NCI-H1694 treated with DMSO at 0.1 percent for 48 hours (cell line): ENCODE measurements around the gene MRPL20.
"Not testable (repeated sequence)": the region's sequence is repeated elsewhere in the genome, so short reads cannot be mapped to it uniquely, and the experiment has no call there.

ENCODE experiments used
- DNase-seq: peaks from one replicate; lab custom pipeline; 2025; lab: John Stamatoyannopoulos, UW

Gene MRPL20

DNA sequence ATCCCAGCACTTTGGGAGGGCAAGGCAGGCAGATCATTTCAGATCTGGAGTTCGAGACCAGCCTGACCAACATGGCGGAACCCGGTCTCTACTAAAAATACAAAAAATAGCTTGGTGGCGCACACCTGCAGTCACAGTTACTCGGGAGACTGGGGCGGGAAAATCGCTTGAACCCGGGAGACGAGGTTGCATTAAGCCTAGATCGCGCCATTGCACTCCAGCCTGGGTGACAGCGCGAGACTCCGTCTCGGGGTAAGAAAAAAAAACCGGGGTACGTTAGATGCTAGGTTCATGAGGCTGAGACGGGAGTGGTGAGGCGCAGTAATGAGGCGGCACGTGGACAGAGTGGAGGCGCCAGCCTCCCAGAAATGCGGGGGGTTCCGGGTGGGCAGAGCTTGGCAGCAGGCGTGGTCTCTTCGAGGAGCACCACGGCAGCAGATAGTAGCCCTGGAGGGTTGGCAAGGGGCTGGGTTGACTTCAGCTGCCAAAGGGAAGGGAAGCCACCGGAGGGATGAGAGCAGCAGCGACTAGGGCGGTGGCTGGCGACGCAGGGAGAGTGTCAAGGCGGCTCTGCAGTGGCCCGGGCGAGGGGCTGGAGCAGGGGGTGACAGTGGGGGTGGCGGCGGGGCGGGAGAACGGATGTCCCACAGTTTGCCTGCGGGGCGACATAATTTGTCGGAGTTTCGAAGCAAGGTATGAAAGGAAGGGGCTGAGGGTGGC, 832 bp downstream of the MRPL20 start:
- DNase-seq, result no peak

DNA sequence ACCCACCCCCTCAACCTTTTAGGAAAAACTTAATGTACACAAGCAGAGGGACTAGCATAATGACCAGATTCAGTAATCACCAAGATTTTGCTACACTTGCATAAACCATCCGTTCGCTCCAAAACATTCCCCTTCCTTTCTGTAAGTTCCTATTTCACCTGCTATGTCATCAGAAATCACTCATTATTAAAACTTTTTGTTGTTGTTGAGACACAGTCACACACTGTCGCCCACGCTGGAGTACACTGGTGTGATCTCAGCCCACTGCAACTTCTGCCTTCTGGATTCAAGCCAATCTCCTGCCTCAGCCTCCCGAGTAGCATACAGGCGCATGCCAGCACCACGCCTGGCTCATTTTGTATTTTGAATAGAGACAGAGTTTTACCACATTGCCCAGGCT, 3.4 kb downstream of the MRPL20 start:
- DNase-seq, result no peak

- DNase-seq, result not testable (repeated sequence)
Measured at GRCh38 chr1:1402901-1403392, 4.1 kb downstream of the MRPL20 start.

DNA sequence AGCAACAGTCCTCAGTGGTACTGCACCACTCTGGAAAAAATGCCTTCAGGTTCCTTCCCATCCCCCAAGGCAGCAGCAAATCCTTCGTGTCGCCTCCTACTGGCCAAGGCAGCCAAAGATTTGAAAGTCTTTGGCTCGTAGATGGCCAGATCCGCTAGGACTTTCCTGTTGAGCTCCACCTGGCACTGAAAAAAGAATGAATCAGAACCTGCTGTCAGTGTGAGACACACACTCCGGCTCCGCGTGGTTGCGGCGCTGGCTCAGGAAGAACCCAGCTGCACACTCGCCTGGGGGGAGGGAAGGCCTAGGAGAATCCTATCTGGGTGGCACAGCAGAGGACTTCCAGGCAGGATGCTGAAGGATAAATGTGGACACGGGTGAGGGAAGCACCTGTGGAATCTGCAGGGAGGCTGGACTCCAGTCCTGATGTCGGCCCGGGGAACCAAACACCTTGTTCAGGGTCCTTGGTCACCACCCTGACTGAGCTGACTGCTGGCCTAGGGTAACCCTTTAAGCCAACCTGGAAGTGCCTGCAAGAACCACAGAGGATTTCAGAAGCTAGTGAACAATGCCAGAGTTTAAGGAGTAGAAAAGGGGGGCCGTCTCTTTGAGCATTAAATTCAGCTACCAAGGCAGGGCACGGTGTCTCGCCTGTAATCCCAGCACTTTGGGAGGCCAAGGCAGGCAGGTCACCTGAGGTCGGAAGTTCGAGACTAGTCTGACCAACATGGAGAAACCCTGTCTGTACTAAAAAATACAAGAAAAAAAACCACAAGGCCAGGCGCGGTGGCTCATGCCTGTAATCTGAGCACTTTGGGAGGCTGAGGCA, 4.8 kb downstream of the MRPL20 start:
- DNase-seq, result peak; percentile 8

DNA sequence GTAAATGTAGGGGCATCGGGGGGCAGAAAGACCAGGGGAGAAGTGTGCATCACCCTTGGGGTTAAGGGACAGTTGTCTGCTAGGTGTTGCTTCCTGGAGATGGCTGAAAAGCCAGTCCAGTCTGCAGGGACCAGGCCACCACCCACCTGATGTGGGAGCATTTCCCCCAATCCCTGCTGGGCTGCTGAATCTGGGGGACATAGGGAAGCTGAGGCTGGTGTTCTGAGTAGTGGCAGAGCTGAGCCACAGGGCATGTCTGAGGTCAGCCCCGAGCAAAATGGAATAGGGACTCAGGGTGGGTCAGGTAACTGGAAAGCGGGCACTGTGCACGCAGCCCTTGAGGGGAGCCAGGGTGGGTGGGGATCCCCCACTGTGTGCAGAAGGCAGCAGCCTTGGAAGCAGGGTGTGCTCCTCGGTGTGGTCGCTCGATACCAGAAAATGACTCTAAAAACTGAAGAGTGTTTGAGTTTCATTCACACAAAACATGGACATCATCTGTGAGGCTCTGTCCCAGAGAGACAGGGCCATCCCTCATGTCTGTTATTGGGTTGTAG, 5.6 kb downstream of the MRPL20 start:
- no peak for DNase-seq

DNA sequence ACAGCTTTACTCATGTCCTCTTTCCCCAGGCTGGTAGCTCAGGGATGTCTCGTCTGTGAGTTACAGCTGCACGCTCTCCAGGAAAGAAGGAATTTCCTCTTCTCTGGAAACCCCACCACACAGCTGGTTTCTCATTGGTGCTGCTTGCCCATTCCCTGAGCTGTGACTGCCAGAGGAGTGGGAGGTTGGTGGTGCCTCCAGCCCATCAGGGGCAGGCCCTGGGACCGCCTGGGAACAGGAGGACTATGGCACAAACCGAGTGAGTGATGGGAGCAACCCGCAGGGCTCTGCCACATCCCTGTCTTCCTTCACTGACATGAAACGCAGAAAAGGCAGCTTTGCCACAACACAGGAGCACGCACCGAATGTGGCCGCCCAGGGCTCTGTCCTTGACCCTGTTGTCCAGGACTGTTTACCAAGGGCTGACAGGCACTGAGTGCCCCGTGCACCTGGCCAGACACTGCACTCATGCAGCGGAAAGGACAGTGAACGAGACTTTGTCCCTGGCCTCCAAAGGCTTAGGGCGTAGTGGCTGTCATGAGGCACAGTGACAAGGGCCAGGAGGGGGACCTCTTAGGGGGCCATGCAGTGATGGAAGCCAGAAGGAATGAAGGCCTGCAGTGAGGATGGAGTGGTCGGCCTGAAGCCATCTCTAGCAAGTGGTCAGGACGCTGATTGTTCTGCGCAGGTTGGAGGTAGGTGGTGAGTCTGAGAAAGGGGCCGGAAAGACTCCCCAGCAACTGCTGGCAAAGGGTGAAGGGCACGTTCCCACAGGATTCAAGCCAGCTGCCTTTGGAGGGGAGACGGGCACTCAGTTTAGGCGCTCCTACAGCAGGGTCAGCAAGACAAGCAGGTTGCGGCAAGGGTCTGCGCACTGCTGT, 6.3 kb downstream of the MRPL20 start:
- DNase-seq, result no peak

DNA sequence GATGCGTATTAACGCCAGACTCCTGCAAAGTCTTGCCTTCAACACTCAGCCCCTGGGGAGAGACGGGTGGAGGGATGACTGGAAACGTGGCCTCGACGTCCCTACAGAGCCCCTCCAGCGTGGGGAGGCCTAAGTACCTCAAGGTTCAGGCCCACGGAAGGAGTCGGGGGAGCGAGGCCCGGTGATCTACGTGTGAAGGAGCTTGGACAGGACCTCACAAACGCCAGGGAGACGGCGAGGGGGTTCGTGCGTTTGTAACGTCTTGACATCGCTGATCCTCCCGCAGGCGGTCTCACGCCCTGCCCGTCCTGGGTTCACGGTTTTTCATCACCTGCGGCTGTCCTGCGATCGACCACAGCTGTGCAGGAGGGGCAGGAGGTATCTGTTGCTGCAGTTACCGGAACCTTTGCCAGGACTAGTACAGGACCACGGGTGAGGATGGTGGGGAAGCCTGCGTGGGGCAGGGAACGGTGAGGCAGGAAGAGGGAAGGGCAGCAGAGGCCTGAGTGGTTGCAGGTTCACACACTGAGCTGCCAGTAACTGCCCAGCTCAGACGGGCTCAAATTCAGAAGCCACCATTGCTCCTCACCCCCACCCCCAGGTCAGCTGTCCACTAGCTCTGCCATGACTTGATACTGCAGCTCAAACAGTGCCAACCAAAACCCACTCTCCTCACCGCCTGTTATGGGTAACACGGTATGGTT, 7.1 kb downstream of the MRPL20 start:
- no peak for DNase-seq

DNA sequence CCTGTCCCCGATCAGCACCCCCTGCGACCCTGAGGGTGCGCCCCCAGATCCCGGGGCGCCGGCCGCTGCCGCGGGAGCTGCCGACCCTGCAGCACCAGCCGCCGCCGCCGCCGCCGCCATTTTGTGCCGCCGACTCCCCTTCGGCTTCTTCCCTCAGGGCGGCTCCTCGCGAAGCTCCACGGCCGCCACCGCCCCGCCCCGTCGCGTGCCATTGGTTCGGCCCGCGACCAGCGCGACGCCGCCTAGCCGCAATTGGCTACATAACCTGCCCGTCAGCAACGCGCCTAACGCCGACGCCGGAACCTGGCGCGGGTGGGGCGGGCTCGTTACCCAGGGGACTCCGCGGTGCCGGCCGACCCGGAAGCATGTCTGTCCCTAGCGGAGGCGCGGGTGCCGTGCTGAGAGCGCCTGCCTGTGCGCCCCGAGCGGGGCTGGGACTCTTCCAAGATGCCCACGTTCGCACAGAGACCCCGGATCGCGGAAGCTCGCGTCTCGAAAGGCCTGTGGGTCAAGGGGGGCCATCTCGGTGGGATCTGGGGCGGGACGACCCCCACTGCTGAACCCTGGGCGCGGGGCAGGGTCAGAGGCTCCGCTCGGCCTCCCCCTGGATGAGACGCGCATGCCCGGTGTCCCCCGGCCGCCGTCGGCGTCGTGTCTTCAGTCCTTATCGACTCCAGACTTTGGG, 7.8 kb downstream of the MRPL20 start, which contains the start of gene CCNL2:
Gene CCNL2 (minus strand): TSS at position 149 of the 685 bp plus-strand sequence. CDS start 29 bp downstream, at position 120.
- peak; percentile 91 for DNase-seq

- DNase-seq, result no peak
Measured at GRCh38 chr1:1398677-1399186, 8.4 kb downstream of the MRPL20 start.

- DNase-seq, result no peak
Measured at GRCh38 chr1:1397839-1398523, 9.1 kb downstream of the MRPL20 start.

DNA sequence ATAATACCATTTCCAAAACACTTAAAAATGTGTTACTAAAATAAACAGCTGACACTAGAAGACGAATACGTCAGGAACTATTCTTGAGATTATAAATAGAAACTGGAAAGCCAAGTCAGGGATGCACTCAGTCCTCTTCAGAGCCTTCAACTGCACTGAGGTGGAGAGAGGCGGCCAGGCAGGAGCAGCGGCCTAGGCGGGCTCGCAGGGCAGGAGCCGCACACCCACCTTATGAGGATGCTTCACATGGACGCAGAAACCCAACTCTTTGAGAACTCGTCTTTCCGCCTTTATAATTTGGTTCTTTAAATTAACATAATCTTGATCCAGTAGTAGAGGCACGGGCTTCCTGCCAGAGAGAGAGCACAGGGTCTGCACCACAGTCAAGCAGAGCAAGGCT, 11.9 kb downstream of the MRPL20 start:
- no peak for DNase-seq

GRCh38 chr1:1394116-1394515, 13.0 kb downstream of the MRPL20 start:
- no peak for DNase-seq

- no peak for DNase-seq
Measured at GRCh38 chr1:1393428-1393827, 13.7 kb downstream of the MRPL20 start.

DNA sequence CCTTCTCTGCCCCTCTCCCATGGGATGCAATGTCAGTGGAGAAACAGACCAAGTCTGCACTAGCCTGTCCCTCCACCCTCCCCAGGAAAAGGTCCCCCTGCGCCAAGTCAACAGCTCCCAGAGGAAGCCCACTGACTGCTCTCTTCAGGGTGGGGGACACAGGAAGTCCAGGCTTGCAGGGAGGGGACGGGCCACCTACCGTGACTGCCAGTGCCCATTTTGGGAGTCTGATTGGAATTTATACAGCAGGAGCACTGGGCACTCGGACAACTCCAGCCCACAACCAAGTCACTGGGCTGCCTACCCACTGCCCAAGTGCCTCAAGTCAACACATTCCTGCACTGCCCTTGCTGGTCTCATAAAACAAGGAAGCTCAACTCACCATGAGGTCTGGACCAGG, 14.1 kb downstream of the MRPL20 start:
- DNase-seq, result no peak

- no peak for DNase-seq
Measured at GRCh38 chr1:1391225-1391624, 15.9 kb downstream of the MRPL20 start.

DNA sequence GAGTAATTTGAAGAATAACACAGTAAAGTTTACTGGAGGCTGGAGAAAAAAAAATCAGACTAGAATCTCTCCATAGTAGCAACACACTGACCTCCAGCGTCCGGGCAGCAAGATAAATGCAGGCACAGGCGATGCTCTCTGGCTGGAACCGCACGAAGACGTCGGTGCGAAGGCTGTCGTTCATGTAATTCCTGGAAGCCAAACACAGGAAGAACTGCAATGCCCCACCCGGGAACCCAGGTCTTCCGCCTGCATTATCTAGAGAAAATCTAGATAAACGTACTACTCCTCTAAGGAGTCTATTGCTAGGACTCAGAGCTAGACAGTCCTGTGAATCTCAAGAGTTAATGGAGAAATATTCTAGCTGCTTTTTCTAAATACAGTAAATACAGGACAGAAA, 16.4 kb downstream of the MRPL20 start:
- no peak for DNase-seq

DNA sequence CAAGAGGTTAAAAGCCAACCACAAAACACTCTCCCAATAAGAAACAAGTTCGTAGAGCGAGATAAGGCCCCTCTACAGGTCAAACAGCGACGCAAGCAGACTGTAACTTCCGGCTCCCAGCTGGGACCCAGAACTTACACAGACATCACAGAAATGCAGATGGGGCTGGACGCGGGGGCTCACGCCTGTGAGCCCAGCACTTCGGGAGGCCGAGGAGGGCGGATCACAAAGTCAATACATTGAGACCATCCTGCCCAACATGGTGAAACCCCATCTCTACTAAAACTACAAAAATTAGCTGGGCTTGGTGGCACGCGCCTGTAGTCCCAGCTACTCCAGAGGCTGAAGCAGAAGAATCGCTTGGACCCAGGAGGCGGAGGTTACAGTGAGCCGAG, 19.0 kb downstream of the MRPL20 start:
- no peak for DNase-seq

DNA sequence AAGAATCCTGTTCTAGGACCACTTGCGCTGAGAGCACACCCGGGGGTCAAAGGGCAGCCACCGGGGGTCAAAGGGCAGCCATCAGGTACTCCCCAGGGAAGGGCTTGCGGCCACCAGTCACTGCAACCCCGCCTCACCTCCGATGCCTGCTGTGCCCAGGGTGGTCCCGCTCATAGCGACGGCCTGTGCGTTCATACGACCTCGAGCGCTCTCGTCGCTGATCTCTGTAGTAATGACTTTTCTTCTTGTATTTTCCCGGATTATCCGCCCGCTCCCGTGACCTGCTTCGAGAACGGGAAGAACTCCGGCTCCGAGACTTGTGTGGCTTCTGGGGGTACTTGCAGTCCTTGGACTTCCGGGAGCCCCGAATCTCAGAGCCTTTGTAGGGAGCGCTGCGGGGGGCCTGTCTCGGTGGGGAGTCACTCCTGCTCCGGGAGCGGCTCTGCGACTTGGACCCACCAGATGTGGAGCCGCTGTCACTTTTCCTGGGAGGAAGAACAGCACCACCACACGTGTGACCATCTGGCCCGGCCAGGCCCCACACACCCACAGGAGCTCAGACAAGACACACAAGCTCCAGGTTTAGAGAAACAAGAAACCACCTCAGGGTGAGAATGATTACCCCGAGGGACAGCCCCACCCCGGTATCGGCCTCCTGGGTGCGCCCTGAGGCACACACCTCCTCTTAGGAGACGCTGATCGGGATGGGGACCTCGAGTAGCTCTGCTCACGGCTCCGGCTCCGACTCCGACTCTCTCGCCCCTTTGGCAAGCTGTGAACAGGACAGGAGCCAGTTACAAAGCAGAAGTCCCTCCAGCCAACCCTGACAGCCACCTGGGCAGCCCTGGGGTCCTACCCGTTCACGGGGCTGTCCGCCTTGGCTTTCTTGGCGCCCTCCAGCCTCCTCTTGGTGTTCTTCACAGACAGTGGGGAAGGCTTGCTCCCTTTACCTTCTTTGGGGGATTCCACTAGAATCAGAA, 19.7 kb downstream of the MRPL20 start:
- no peak for DNase-seq

DNA sequence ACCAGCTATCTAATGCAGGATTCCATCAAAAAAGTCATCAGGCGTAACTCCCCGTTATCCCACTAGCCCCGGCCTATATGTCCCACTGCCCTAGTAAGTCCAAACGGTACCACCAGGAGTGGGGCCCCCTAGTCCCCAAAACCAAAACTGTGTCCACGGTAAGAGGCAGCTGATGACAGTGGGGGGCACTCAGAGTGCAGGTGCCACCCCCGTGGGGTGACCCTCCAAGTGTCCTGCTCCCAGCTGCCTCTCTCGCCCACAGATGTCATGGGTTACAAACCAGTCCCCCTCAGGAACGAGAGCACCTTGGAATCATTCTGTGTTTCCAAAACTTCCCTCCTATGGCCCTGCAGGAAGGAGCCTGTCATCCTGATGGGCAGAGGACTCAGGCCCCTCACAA, 21.2 kb downstream of the MRPL20 start:
- no peak for DNase-seq
